HG03039 (cell line): Measurements from ENCODE around the gene MAN2A1.
"Not testable (repeated sequence)": the region's sequence is repeated elsewhere in the genome, so short reads cannot be mapped to it uniquely, and the experiment has no call there.

Experiments
- ATAC-seq: cut with Tn5 transposase; IDR thresholded peaks from one replicate; pipeline ENCODE4 v1.9.1; 2021; ENCODE audit warnings: mild to moderate bottlenecking, moderate library complexity; ENCODE audit not compliant: unreplicated experiment

Gene MAN2A1

DNA sequence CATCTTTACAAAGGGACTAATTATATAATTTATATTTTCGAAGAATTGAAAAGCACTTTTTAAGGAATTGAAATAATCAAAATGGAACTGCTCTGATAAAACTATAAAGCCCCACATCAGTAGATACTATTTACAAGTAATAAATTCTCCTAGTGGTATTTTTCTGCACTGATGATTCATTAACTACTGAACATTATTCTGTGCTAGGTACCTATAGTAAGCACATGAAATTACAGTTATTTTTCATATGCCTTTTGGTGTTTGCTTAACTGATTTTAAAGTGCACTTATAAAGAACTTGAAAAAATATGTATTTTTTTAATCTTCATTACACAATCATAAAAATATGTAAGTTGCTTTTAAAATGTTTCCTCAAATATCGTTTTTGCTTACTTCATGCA, 123.0 kb downstream of the MAN2A1 start:
- ATAC-seq = no peak

DNA sequence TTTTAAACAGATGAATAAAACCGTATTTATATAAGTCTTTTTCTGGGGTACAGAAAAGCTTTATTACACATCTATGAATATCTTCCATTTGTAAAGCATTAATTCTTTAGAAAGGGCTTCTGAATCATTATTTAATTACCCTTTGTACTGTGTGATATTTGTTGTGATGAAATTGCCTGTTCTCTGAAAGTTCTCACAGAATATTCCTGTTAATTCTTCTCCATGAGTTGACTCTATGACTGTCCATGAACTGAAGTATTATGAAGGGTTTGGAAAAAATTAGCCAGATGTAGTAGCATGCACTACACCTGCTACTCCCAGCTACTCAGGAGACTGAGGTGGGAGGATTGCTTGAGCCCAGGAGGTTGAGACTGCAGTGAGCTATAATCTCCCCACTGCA, 127.0 kb downstream of the MAN2A1 start:
- ATAC-seq = no peak

DNA sequence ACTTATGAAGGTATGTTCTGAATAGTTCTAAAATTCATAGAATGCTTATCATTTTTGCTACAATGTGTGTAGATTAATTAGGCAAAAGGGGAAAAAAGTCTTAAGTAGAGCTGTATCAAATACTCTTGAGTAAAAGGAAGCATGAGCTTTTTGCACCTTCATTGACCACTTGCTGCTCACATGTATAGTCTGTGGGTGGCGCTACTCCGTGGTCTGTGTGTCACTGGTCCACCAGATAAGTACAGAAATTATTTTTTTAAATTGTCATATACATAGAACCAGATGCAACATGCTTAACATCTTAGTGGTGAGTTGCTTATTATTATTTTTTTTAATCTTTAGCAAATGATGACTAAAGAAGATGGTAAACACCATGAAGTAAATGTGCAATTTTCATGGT, 130.2 kb downstream of the MAN2A1 start:
- ATAC-seq = no peak

DNA sequence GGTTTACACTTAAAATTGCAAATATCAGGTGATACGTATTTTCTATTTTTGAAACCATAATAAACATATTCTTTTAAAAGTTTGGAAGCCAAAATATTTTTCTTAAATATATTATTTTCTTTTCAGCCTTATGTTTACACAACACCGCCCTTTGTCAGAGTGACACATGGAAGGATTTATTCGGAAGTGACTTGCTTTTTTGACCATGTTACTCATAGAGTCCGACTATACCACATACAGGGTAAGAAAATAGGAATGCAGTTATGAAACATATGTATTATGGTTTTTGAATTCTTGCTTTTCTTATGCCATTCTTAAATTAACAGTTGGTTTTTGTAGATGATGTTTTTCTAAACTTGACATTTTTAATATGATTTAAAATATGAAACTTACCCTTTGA, 133.9 kb downstream of the MAN2A1 start:
- ATAC-seq = no peak

DNA sequence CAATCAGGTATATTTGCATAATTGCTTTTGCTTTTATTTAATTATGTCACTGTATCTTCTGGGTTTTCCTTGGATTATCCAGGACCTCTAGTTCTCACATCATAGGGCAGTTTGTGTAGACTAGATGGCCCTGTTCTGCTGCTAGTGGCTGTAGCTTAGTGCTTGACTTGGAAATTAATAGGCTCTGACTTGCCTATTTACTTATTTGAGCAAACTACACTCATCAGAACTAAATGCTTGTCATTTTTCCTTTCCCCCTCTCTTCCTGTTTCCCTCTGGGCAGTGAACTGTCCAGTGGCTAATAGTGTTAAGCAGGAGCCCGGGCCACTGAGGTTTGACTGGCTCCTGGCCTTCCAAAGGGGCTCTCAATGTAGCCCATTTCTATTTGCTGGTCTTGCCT, 135.7 kb downstream of the MAN2A1 start:
- ATAC-seq = no peak

DNA sequence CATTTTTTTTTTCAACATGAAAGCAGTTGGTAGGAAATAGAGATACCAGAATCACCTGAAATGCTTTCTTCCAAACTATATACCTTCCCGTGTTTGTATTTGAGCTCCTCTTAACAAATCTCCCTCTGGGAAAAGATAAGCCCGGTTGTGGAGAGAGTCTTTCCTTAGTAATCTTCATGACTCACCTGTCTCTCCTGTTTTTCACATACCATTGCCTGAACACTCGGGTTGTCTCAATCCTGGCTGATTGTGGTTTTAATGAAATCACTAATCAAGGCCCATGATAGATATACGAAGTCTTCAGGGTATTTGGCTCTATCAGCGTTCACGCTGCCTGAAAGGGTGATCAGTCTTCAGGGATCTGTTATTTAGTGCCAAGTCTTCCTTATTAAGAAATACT, 136.7 kb downstream of the MAN2A1 start:
- no peak for ATAC-seq

DNA sequence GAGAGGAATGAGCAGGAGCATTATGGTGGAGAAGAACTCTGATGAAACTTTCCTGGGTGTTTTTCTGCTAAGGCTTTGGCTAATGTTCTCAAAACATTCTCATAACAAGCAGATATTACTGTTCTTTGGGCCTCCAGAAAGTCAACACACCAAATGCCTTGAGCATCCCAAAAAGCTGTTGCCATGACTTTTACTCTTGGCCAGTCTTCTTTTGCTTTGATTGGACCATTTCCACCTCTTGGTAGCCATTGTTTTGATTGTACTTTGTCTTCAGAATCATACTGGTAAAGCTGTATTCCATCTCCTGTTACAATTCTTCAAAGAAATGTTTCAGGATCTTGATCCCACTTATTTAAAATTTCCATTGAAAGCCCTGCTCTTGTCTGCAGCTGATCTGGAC, 139.6 kb downstream of the MAN2A1 start:
- ATAC-seq = no peak

DNA sequence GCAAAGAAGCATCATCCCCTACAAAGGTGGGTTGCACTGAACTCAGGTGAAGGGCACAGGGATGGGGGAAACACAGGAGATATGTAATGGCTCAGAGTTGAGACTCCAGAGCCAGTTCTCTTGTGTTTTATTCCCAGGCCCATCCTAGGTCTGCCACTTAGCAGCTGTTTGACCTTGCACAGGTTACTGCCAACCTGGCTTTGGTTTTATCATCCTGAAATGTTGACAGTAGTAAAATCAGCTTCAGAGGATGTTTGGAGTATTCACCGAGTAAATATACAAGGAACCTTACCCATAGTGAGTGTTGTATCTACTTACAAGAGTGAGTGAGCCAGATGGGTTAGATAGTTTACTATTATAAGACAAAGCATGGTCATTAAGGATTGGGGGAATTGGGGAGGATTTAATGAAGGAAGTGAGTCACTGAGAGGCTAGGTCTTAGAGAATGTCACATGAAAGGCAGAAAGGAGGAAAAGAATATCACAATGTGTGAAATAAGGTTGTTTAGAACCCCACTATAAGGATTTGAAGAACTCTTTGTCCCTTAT, 141.3 kb downstream of the MAN2A1 start:
- no peak for ATAC-seq

DNA sequence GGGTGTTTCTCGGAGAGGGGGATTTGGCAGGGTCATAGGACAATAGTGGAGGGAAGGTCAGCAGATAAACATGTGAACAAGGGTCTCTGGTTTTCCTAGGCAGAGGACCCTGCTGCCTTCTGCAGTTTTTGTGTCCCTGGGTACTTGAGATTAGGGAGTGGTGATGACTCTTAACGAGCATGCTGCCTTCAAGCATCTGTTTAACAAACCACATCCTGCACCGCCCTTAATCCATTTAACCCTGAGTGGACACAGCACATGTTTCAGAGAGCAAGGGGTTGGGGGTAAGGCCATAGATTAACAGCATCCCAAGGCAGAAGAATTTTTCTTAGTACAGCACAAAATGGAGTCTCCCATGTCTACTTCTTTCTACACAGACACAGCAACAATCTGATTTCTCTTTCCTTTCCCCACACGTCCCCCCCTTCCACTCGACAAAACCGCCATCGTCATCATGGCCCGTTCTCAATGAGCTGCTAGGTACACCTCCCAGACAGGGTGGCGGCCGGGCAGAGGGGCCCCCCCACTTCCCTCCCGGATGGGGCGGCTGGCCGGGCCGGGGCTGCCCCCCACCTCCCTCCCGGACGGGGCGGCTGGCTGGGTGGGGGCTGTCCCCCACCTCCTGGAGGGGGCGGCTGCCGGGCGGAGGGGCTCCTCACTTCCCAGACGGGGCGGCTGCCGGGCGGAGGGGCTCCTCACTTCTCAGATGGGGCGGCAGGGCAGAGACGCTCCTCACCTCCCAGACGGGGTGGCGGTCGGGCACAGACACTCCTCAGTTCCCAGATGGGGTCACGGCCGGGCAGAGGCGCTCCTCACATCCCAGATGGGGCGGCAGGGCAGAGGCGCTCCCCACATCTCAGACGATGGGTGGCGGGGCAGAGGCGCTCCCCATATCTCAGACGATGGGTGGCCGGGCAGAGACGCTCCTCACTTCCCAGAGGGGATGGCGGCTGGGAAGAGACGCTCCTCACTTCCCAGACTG, 142.8 kb downstream of the MAN2A1 start:
- ATAC-seq = not testable (repeated sequence)

DNA sequence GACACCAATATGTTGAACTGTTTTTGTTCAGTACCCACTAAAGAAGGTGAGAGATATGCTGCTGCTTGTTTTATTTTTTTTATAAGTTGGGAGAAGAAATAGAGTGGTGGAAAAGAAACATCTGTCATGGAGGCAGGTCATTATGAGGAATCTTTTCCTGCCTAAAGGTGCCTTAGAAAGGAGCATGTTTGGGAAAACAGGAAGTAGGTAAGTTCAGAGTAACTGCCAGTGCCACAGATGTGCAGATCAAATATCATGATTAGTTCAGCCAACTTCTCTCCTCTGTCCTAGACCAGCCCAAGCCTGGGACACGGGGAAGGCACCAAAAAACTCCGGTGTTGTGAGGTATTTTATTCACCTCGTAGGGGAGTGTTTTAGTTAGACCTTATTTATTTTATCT, 144.2 kb downstream of the MAN2A1 start:
- ATAC-seq = no peak

DNA sequence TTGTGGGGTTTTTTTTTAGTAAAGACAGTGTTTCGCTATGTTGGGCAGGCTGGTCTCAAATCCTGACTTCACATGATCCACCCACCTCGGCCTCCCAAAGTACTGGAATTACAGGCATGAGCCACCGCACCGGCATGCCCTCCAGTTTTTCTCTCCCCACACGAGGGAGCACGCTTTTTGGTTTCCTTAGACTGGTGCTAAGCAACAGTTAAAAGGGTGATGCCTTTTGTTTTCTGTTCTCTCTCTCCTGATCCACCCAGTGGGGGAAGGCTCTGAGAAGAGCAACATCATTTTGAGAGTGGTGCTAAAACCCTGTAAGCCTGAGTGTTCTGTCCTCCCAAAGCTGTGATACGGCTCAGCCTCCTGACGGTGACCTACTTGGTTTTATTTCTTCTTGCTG, 146.6 kb downstream of the MAN2A1 start:
- ATAC-seq = no peak

DNA sequence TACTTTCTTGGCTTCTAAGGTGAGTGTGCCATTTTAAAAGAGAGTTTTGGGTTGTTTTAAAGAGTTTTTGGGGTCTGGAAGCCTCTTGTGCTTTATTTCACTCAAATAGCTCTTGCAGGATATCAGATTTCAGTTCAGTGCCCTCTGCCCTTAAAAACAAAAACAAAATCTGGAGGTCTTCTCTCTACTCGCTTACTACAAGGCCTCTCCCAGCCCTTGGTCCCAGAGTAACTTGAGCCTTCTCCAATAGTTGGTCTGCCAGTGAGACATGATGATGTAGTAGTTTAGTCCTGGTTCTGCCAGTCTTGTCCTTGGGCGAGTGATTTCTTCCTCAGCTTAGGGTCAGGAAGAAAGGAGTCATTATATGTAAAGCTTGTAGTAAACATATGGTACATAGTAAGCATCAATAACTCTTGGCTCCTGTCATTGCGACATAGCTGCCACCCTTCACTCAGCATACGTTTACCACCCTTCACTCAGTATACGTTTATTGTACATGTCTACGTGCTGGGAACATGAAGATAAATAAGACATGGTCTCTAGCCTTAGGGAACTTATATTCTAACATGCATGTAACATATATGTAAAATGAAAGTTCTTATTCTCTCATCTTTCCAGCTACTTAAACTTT, 147.6 kb downstream of the MAN2A1 start:
- ATAC-seq = no peak

DNA sequence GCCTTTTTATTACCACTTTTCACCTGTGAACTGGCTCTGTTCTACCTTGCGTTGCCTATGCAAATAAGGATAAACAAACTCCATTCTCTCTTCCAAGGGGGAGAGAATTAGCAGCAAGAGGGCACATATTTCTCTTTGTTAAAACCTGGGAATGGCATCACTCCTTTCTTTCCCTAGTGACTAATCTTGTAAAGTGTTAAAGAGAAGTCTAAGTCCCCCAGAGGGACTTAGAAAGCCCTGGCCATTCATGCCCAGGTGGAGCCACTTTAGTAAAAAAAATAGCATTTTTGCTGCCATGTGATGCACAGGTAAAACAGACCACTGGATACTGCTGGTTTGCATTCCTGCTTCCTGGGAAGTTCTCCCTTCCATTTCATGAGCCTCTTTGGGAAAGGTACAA, 148.4 kb downstream of the MAN2A1 start:
- ATAC-seq = no peak

DNA sequence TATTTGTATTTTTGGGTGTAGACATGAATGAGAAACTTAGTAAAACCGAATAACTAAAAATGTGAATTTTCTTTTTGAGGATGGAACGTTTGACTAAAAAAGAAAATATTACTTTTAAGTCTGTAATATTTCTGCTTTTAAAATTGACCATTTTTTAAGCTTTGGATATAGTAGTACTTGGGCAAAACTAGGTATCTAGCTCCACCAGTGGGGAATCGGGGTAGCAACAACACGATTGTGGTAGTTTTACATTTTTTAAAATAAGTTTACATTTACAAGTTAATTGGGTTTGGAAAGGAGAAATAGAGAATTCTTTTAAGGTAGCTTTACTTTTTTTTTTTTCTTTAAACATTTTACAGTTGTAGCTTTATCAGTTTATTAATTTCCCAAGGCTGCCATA, 154.4 kb downstream of the MAN2A1 start:
- ATAC-seq = no peak

DNA sequence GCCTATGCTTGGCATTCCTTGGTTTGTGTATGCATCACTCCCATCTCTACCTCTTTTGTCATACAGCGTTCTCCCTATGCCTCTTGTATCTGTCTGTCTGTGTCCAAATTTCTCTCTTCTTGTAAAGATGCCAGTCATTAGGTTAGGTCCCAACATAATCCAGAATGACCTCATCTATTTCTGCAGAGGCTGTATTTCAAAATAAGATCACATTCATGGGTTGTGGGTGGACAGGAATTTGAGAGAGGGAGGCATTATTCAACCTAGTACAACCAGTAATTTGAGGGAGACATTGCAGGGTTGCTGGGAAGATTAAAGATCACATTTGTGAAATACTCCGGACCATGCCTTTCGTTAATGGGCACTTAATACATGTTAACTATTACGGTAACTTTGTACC, 155.0 kb downstream of the MAN2A1 start:
- no peak for ATAC-seq

DNA sequence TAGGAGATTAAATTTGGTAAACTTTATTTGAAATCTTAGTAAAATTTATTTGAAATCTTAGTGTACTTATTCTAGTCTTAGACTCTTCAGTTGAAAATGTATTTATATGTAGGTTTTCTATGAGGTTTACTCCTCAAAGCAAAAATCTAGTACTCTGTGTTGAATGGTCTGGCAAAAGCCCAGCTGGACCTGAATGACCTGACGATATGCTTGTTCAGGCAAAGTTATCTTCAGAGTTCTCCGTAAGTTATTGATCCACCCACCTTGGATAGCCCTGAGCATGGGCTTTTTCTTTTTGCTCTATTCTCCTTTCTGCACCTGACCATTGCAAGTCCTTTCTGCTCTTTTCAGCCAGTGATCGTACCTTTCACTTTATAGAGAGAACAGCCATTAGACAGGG, 158.4 kb downstream of the MAN2A1 start:
- no peak for ATAC-seq

DNA sequence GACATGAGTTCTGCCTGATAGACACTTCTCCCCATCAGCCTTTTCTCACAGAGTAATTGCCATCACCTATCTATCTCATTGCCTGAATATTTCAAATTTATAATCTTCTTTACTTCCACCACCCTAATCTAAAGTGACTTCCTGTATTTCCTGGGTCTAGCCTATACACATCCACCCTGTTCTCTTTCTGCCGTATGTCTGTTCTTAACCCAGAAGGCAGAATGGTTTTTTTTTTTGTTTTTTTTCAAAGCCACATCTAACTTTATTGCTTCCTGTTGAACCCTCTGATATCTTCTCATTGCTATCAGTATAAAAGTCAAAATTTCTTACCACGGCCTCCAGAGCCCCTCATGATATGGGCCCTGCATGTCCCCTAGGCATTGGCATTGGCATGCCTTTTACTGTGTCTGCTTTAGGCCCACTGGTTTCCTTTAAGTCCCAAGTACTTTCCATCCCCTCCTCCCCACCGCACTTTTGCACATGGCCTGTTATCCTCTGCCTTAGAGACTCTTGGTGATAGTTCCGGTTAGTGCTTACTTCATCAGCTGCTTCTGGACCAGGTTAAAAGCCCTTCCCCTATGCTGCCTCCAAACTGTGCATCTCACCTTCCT, 159.9 kb downstream of the MAN2A1 start:
- ATAC-seq = no peak

DNA sequence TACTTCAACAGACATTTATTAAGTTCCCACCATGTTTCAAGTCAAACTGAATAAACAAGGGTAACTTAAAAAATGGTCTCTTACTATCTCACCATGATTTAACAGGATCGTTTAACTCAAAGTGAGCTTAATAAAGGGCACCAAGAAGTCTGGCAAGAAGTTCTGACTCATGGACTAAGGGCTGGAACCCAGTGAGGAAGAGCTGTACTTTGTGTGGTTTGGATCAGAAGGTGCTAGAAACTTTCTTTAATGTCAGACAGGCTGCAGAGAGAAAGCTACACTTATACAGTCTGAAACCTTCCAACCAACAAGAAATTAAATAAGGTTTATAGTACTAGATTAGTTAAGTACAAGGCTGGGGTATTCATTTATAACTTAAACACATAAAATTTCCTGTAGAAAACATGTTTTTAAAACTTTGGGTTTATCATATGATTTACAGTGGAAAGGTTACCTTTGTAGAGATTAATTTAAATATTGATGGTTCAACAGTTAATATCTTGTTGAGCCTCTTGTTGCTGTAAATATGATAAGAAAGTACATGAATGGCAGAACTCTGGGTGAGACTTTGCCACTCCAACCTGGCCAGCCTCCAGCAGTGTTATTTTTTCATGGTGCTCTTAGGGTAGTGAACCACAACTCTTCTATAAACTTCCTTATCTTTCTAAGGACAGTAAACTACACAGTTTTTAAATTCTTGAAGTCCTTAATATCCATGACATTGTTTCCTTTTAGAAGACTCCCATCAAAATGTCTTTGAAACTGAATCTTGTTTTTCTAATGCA, 162.8 kb downstream of the MAN2A1 start:
- no peak for ATAC-seq

DNA sequence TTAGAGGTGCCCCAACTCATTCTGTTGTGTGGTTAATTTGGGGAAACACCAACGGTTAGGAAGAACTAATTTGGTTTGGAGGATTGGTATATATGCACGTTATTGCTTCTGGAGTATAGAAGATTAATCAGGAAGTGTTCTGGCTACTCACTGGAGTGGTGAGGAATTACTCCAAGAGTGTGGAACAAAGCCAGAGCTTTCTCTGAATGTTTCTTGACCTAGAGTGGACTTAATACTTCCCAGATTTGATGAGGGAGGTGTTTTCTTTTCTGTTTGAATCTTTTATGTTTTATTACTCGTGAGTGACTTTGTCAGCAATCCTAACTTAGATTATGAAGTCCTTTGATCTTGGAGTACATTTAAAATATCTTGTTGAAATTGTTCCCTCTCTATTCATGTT, 163.7 kb downstream of the MAN2A1 start:
- no peak for ATAC-seq

DNA sequence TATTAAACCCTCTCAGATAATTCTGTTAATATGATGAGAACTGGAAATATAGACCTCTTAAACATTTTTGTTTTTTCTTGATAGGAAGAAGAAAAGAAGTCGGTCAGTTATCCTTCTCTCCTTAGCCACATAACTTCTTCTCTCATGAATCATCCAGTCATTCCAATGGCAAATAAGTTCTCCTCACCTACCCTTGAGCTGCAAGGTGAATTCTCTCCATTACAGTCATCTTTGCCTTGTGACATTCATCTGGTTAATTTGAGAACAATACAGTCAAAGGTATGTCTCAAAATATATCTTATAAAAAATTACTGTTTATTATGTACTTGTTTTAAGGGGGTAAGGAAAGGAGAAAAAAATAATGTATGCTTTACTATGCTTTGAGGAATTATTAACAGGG, 165.3 kb downstream of the MAN2A1 start:
- no peak for ATAC-seq
